Neural progenitor cell (in vitro differentiated cells): Measurements from ENCODE around the gene PTCD3.

ENCODE experiments used
- CTCF ChIP-seq: fragments of 200-600 bp; sonication (generic); IDR thresholded peaks from 2 replicates; pipeline ENCODE4 v1.5.1; 2017; ENCODE audit warnings: antibody characterized with exemption, mild to moderate bottlenecking
- EZH2 ChIP-seq: fragments of 200-600 bp; sonication (generic); IDR thresholded peaks from 2 replicates; pipeline ENCODE4 v1.6.1; 2017; ENCODE audit warnings: antibody characterized with exemption, mild to moderate bottlenecking, moderate library complexity

- TF ChIP-seq CTCF (no peak), EZH2 (no peak)
Measured at GRCh38 chr2:86158286-86158685, 52.3 kb downstream of the PTCD3 start.
